GM18519 (cell line): ENCODE data around the gene TALDO1.

Experiments
- ATAC-seq: cut with Tn5 transposase; IDR thresholded peaks from one replicate; pipeline ENCODE4 v1.9.1; 2021; ENCODE audit warnings: mild to moderate bottlenecking, moderate library complexity; ENCODE audit not compliant: unreplicated experiment, low FRiP score

Gene TALDO1

GRCh38 chr11:794766-795633 is 47.7 kb downstream of the TALDO1 start:
- no peak for ATAC-seq

- no peak for ATAC-seq
Measured at GRCh38 chr11:795634-796564, 48.6 kb downstream of the TALDO1 start.

- ATAC-seq, result no peak
Measured at GRCh38 chr11:796565-797295, 49.5 kb downstream of the TALDO1 start.

- ATAC-seq, result peak; percentile 20
Measured at GRCh38 chr11:797296-798092, 50.2 kb downstream of the TALDO1 start.

- peak; percentile 42 for ATAC-seq
Measured at GRCh38 chr11:798093-798713, 50.9 kb downstream of the TALDO1 start, which contains the start of gene SLC25A22. SLC25A22 (minus strand) TSS chr11:798281; CDS start chr11:795006, 3,275 bp downstream.

- no peak for ATAC-seq
Measured at GRCh38 chr11:799641-800316, 52.5 kb downstream of the TALDO1 start.

- ATAC-seq, result no peak
Measured at GRCh38 chr11:800473-800872, 53.2 kb downstream of the TALDO1 start.

GRCh38 chr11:801097-801780 is 54.0 kb downstream of the TALDO1 start:
- ATAC-seq, result no peak

GRCh38 chr11:802018-802617 is 54.9 kb downstream of the TALDO1 start:
- no peak for ATAC-seq

GRCh38 chr11:802693-803466 is 55.6 kb downstream of the TALDO1 start:
- no peak for ATAC-seq

GRCh38 chr11:803467-803742 is 56.1 kb downstream of the TALDO1 start:
- ATAC-seq, result no peak

GRCh38 chr11:803770-804598 is 56.7 kb downstream of the TALDO1 start:
- no peak for ATAC-seq

GRCh38 chr11:804599-804964 is 57.3 kb downstream of the TALDO1 start:
- no peak for ATAC-seq

- ATAC-seq, result no peak
Measured at GRCh38 chr11:808427-809286, 61.4 kb downstream of the TALDO1 start.

GRCh38 chr11:809287-810039 is 62.2 kb downstream of the TALDO1 start, which contains the start of gene RPLP2:
RPLP2 (plus strand) TSS chr11:809967; CDS start chr11:810235, 268 bp downstream.
- peak; percentile 45 for ATAC-seq
